SU-DHL-6 (cell line): ENCODE data around the gene IGSF11.

Experiments used
- H2AFZ ChIP-seq: fragments of 200-600 bp; sonication (generic); 2 replicates; pipeline ENCODE4 v1.6.1; 2014; ENCODE audit warnings: low read depth, mild to moderate bottlenecking, moderate library complexity, mixed read lengths, antibody characterized with exemption, low read length; ENCODE audit not compliant: severe bottlenecking
- H3F3A ChIP-seq: fragments of 200-600 bp; shearing (Covaris generic); 2 replicates; pipeline ENCODE4 v1.6.0; 2016; ENCODE audit warnings: antibody characterized with exemption, mild to moderate bottlenecking; ENCODE audit not compliant: insufficient read depth
- H3K27ac ChIP-seq: fragments of 200-600 bp; sonication (generic); 2 replicates; pipeline ENCODE4 v1.5.1; 2016; ENCODE audit warnings: low read depth, mild to moderate bottlenecking, low read length, moderate library complexity, mixed read lengths
- H3K27me3 ChIP-seq: fragments of 200-600 bp; sonication (generic), shearing (Covaris generic); 2 replicates; pipeline ENCODE4 v1.6.0; 2014; ENCODE audit warnings: mild to moderate bottlenecking, low read length
- H3K36me3 ChIP-seq: fragments of 200-600 bp; sonication (generic); 2 replicates; pipeline ENCODE4 v1.6.1; 2014; ENCODE audit warnings: mild to moderate bottlenecking, low read length, mixed read lengths
- H3K4me2 ChIP-seq: fragments of 300-600, 200-600 bp; shearing (Covaris generic), sonication (generic); 2 replicates; pipeline ENCODE4 v1.6.0; 2014; ENCODE audit warnings: low read length, low read depth, mild to moderate bottlenecking; ENCODE audit not compliant: poor library complexity, severe bottlenecking
- H3K4me3 ChIP-seq: fragments of 200-600 bp; sonication (generic); 2 replicates; pipeline ENCODE4 v1.5.1; 2014; ENCODE audit warnings: antibody characterized with exemption, low read length, mild to moderate bottlenecking, mixed read lengths; ENCODE audit not compliant: insufficient read depth, poor library complexity, severe bottlenecking
- H3K79me2 ChIP-seq: fragments of 200-600 bp; sonication (generic); 2 replicates; pipeline ENCODE4 v1.6.1; 2014; ENCODE audit warnings: mild to moderate bottlenecking, low read length, moderate library complexity; ENCODE audit not compliant: insufficient read depth
- H3K9ac ChIP-seq: fragments of 200-600 bp; sonication (generic); 2 replicates; pipeline ENCODE4 v1.7.0; 2014; ENCODE audit warnings: mild to moderate bottlenecking, low read length
- H3K9me2 ChIP-seq: fragments of 200-600 bp; sonication (generic); replicated peaks from 2 replicates; pipeline ENCODE4 v1.6.1; 2014; ENCODE audit warnings: low read length; ENCODE audit not compliant: insufficient read depth
- H3K9me3 ChIP-seq: fragments of 200-600 bp; sonication (generic); 2 replicates; pipeline ENCODE4 v1.6.1; 2014; ENCODE audit warnings: low read length, mixed read lengths; ENCODE audit not compliant: insufficient read depth
- H4K20me1 ChIP-seq: fragments of 200-600 bp; sonication (generic); 2 replicates; pipeline ENCODE4 v1.6.1; 2014; ENCODE audit warnings: low read depth, mild to moderate bottlenecking, antibody characterized with exemption, low read length, moderate library complexity, mixed read lengths
- EZH2phosphoT487 ChIP-seq: fragments of 200-600 bp; sonication (generic), shearing (Covaris generic); conservative IDR thresholded peaks from 2 replicates; pipeline ENCODE4 v1.6.1; 2018; ENCODE audit warnings: mild to moderate bottlenecking, antibody characterized with exemption, low read length, moderate library complexity, mixed read lengths
- TF ChIP-seq, protein P1 (sequence below): fragments of 200-600 bp; sonication (generic); IDR thresholded peaks from one replicate; pipeline ENCODE4 v1.5.1; 2017; ENCODE audit warnings: antibody characterized with exemption, mild to moderate bottlenecking, low read length, moderate library complexity; ENCODE audit not compliant: insufficient read depth, poor library complexity, severe bottlenecking

IGSF11 gene

DNA sequence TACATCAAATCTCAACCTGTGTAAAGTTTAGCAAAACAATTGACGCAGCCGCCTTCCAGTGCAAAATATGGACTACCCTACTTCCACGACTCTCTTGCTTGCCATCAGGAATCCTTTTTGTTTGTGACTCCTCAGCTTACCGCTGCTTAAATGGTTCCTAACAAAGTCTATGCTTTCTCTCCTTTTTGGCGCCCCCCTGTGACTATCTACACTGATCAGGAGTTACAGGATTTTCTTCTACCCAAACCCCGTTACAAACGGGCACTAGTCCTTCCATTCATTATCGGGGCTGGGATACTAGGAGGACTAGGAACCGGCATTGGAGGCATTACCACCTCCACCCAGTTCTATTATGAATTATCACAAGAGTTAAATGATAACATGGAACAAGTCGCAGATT, 184.0 kb downstream of the IGSF11 start:
- H4K20me1 ChIP-seq, result no peaks in the 10 kb centered on the region
- H3F3A ChIP-seq, result no peaks in the 10 kb centered on the region
- H3K9me2 ChIP-seq, result no peaks in the 10 kb centered on the region
- no peaks in the 10 kb centered on the region for H3K27me3 ChIP-seq
- TF ChIP-seq EZH2phosphoT487, result no peak
- TF ChIP-seq, protein P1, sequence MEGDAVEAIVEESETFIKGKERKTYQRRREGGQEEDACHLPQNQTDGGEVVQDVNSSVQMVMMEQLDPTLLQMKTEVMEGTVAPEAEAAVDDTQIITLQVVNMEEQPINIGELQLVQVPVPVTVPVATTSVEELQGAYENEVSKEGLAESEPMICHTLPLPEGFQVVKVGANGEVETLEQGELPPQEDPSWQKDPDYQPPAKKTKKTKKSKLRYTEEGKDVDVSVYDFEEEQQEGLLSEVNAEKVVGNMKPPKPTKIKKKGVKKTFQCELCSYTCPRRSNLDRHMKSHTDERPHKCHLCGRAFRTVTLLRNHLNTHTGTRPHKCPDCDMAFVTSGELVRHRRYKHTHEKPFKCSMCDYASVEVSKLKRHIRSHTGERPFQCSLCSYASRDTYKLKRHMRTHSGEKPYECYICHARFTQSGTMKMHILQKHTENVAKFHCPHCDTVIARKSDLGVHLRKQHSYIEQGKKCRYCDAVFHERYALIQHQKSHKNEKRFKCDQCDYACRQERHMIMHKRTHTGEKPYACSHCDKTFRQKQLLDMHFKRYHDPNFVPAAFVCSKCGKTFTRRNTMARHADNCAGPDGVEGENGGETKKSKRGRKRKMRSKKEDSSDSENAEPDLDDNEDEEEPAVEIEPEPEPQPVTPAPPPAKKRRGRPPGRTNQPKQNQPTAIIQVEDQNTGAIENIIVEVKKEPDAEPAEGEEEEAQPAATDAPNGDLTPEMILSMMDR, result no peak
- H3K9me3 ChIP-seq, result no peaks in the 10 kb centered on the region
- H3K36me3 ChIP-seq, result no peaks in the 10 kb centered on the region
- H3K4me2 ChIP-seq, result no peak overlapping the region
- H3K27ac ChIP-seq, result no peak overlapping the region
- no peak overlapping the region for H3K9ac ChIP-seq
- no peak overlapping the region for H2AFZ ChIP-seq
- H3K4me3 ChIP-seq, result no peak overlapping the region
- H3K79me2 ChIP-seq, result no peaks in the 10 kb centered on the region
